CD14-positive monocyte (primary cell): Measurements from ENCODE around the gene TPP2. TPM values are rescaled to one million over a fixed set of nuclear protein-coding genes. Genes with fewer than 3 reads are reported as not detected.

Experiments
- DNase-seq, 3 donors: peaks; one replicate each; pipeline ENCODE4 v3.0.0-alpha.2; 2011 to 2022
- H2AFZ ChIP-seq: 2 replicates; pipeline ENCODE4 v1.6.0; 2012; ENCODE audit warnings: mild to moderate bottlenecking, low read depth, low read length, inconsistent platforms; ENCODE audit not compliant: insufficient read depth, poor library complexity, severe bottlenecking
- H3K27ac ChIP-seq, 2 donors: 1 replicate in 1 of 2; 2 replicates in 1 of 2; pipeline ENCODE4 v1.5.1; 2012 to 2013; ENCODE audit warnings: low read length in 2 of 2, control low read depth in 1 of 2, inconsistent platforms in 1 of 2, low read depth in 1 of 2, mild to moderate bottlenecking in 1 of 2
- H3K27me3 ChIP-seq, 2 donors: one replicate each; pipeline versions ENCODE4 v1.6.0 to v1.6.1; 2011 to 2013; ENCODE audit warnings: low read length in 2 of 2; ENCODE audit not compliant: control insufficient read depth in 2 of 2, insufficient read depth in 2 of 2
- H3K36me3 ChIP-seq, 2 donors: replicated peaks in 1 of 2; 1 replicate in 1 of 2; 2 replicates in 1 of 2; pipeline versions ENCODE4 v1.5.1 to v1.6.1; 2012 to 2013; ENCODE audit warnings: low read length in 2 of 2, control low read depth in 1 of 2, inconsistent platforms in 1 of 2, mild to moderate bottlenecking in 1 of 2; ENCODE audit not compliant: insufficient read depth in 2 of 2, control insufficient read depth in 1 of 2
- H3K4me1 ChIP-seq, 2 donors: 1 replicate in 1 of 2; 2 replicates in 1 of 2; pipeline versions ENCODE4 v1.5.1 to v1.6.1; 2012 to 2013; ENCODE audit warnings: low read length in 2 of 2, control low read depth in 1 of 2, inconsistent platforms in 1 of 2, mild to moderate bottlenecking in 1 of 2, moderate library complexity in 1 of 2; ENCODE audit not compliant: insufficient read depth in 2 of 2, control insufficient read depth in 1 of 2
- H3K4me2 ChIP-seq: replicated peaks from 2 replicates; pipeline ENCODE3; 2012; ENCODE audit warnings: low read length, moderate library complexity, mild to moderate bottlenecking; ENCODE audit not compliant: poor library complexity, severe bottlenecking; ENCODE audit errors: extremely low read depth
- H3K4me3 ChIP-seq, 3 experiments: fragments of 200-600 bp in 1 of 3; sonication (generic) in 1 of 3; replicated peaks in 1 of 3; 1 replicate in 2 of 3; 2 replicates in 1 of 3; pipeline ENCODE4 v1.5.1; 2011 to 2013; ENCODE audit warnings: low read length in 3 of 3, mild to moderate bottlenecking in 3 of 3, control low read depth in 2 of 3, low read depth in 2 of 3, inconsistent platforms in 1 of 3, moderate library complexity in 1 of 3
- H3K79me2 ChIP-seq: 2 replicates; pipeline ENCODE4 v1.6.0; 2012; ENCODE audit warnings: mild to moderate bottlenecking, control low read depth, inconsistent platforms, low read length, moderate library complexity; ENCODE audit not compliant: insufficient read depth
- H3K9ac ChIP-seq: 2 replicates; pipeline ENCODE4 v1.6.0; 2017; ENCODE audit warnings: low read length, mild to moderate bottlenecking; ENCODE audit not compliant: insufficient read depth, poor library complexity, severe bottlenecking
- H3K9me3 ChIP-seq, 2 donors: replicated peaks in 1 of 2; 1 replicate in 1 of 2; 2 replicates in 1 of 2; pipeline versions ENCODE4 v1.5.1 to v1.6.1; 2012 to 2013; ENCODE audit warnings: low read length in 2 of 2, control low read depth in 1 of 2; ENCODE audit not compliant: control insufficient read depth in 1 of 2, insufficient read depth in 1 of 2
- H4K20me1 ChIP-seq: 2 replicates; pipeline ENCODE4 v1.6.0; 2012; ENCODE audit warnings: mild to moderate bottlenecking, low read length, control low read depth, moderate library complexity; ENCODE audit not compliant: insufficient read depth
- H3K27ac Mint-ChIP-seq, 7 donors: one replicate each; pipeline ENCODE4 v1.8.0; 2020; ENCODE audit warnings: mild to moderate bottlenecking in 7 of 7, mixed read lengths in 7 of 7, moderate library complexity in 6 of 7, inconsistent platforms in 2 of 7
- H3K27me3 Mint-ChIP-seq, 3 donors: one replicate each; pipeline ENCODE4 v1.8.0; 2021 to 2022; ENCODE audit warnings: low read depth in 3 of 3, mild to moderate bottlenecking in 3 of 3, mixed read lengths in 3 of 3, moderate library complexity in 3 of 3, inconsistent platforms in 1 of 3
- H3K36me3 Mint-ChIP-seq, 2 donors: one replicate each; pipeline ENCODE4 v1.8.0; 2020; ENCODE audit warnings: mixed read lengths in 2 of 2, inconsistent platforms in 1 of 2, mild to moderate bottlenecking in 1 of 2
- H3K4me1 Mint-ChIP-seq: one replicate; pipeline ENCODE4 v1.8.0; 2020; ENCODE audit warnings: mild to moderate bottlenecking, mixed read lengths
- H3K4me3 Mint-ChIP-seq, 2 donors: one replicate each; pipeline ENCODE4 v1.8.0; 2020; ENCODE audit warnings: mild to moderate bottlenecking in 2 of 2, mixed read lengths in 2 of 2, moderate library complexity in 1 of 2
- H3K9me3 Mint-ChIP-seq, 7 donors: one replicate each; pipeline ENCODE4 v1.8.0; 2020 to 2022; ENCODE audit warnings: mixed read lengths in 7 of 7, mild to moderate bottlenecking in 6 of 7, moderate library complexity in 6 of 7, inconsistent platforms in 2 of 7
- WGBS: methylation state at CpG from one replicate; pipeline ENCODE4 v1.1.5; 2013; ENCODE audit warnings: missing lambda C conversion rate; ENCODE audit not compliant: insufficient coverage; 5-methylcytosine and 5-hydroxymethylcytosine counted together
- intact Hi-C, 2 donors: fragments of 100-400 bp; cut with micrococcal nuclease; formaldehyde crosslinking; loops; one replicate each; pipeline versions ENCODE4 v1.15.0 to v1.15.1; 2023
- polyA plus RNA-seq, 3 donors: library from polyadenylated mRNA; depleted of rRNA in 1 of 3; unstranded in 2 of 3; stranded (reverse) in 1 of 3; fragments of 300-500 nt in 2 of 3; fragments of >200 nt in 1 of 3; fragmentation: Illumina TruSeq in 2 of 3; gene quantifications; 1 replicate in 2 of 3; 2 replicates in 1 of 3; pipeline ENCODE4 v1.2.3, GENCODE V29; 2012 to 2021
- TF ChIP-seq, protein P1 (sequence below): fragments of 200-600 bp; IDR thresholded peaks from one replicate; pipeline ENCODE4 v1.8.0; 2022; ENCODE audit warnings: antibody characterized with exemption, mild to moderate bottlenecking

The TPP2 gene
- polyA plus RNA-seq, 3 donors = 18.0 to 39.7 (median 26.0) TPM

DNA sequence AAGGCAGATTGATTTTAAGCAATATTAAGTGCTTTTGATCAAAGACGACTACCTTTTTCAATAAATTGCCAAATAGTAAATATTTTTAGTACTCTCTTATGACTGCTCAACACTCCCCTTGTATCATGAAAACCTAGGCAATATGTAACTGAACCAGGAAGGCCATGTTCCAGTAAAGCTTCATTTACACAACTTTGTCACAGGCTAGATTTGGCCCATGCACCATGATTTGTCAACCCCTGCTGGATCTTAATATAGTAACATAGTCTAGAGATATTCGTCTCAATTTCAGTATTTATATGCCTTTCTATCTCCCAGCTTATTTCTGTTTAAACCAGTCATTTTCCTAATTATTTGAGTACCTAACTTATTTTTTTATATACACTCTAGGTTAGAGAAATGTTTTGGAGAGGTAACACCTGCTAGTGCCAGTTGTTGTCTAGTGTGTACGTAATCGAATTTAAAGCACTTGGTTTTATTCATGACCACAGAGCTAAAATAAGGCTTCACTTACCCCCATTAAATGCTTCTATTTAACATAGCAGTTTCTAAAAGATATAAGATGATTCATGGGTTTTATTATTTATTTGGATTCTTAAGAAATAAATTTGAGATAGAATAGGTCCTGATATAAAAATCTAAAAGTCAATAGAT is 21.0 kb downstream of the TPP2 start:
- Histone ChIP-seq H3K27ac (peak overlapping the region in 1 of 2 donors; percentile 4), H3K4me1 (no peaks in the 10 kb centered on the region), H4K20me1 (peaks cover 61% of the 10 kb centered on the region), H3K4me2 (no peak overlapping the region), H3K27me3 (no peaks in the 10 kb centered on the region), H2AFZ (no peak overlapping the region), H3K9ac (no peak overlapping the region), H3K36me3 (peaks cover 72 to 100% of the 10 kb centered on the region in 2 donors), H3K4me3 (no peak overlapping the region), H3K9me3 (no peaks in the 10 kb centered on the region), H3K79me2 (peaks cover 18% of the 10 kb centered on the region)
- Mint-ChIP-seq H3K27ac (no peak overlapping the region), H3K9me3 (no peaks in the 10 kb centered on the region), H3K4me1 (no peaks in the 10 kb centered on the region), H3K27me3 (no peaks in the 10 kb centered on the region), H3K36me3 (peaks cover 66 to 79% of the 10 kb centered on the region in 2 donors), H3K4me3 (no peak overlapping the region)
- no CpG with 5 or more reads among the region's 4 CpGs for WGBS
- intact Hi-C loops = loop anchor here in 1 of 2 donors (5.0 kb wide), 1 partner anchor 36 kb away; no protein-coding TSS in a partner anchor
- TF ChIP-seq, protein P1, sequence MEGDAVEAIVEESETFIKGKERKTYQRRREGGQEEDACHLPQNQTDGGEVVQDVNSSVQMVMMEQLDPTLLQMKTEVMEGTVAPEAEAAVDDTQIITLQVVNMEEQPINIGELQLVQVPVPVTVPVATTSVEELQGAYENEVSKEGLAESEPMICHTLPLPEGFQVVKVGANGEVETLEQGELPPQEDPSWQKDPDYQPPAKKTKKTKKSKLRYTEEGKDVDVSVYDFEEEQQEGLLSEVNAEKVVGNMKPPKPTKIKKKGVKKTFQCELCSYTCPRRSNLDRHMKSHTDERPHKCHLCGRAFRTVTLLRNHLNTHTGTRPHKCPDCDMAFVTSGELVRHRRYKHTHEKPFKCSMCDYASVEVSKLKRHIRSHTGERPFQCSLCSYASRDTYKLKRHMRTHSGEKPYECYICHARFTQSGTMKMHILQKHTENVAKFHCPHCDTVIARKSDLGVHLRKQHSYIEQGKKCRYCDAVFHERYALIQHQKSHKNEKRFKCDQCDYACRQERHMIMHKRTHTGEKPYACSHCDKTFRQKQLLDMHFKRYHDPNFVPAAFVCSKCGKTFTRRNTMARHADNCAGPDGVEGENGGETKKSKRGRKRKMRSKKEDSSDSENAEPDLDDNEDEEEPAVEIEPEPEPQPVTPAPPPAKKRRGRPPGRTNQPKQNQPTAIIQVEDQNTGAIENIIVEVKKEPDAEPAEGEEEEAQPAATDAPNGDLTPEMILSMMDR = no peak
- no peak for DNase-seq

DNA sequence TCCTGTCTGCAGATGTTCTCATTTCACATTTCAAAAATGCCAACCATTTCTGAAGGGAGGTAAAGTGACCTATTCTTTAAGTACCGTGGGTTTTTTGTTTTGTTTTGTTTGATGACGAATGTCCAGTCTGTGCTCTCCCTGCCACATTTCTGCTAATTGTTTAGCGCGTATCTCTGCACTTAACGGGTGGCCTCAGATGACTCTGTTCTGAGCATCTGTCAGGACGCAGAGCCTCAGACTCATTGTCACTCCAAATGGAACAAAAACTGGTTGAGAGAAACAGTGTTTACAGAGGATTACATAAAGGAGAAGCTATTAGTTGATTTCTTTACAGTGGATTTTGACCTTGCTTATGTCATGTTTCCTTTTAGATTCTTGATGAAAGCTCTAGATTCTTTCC is 23.7 kb downstream of the TPP2 start:
- Histone ChIP-seq H3K36me3 (peaks cover 84 to 95% of the 10 kb centered on the region in 2 donors), H3K4me2 (no peak overlapping the region), H4K20me1 (peaks cover 44% of the 10 kb centered on the region), H3K79me2 (no peaks in the 10 kb centered on the region), H3K9me3 (no peaks in the 10 kb centered on the region), H3K27ac (no peak overlapping the region), H3K4me1 (no peaks in the 10 kb centered on the region), H3K9ac (no peak overlapping the region), H3K27me3 (no peaks in the 10 kb centered on the region), H3K4me3 (no peak overlapping the region), H2AFZ (no peak overlapping the region)
- intact Hi-C loops = no loop called here
- Mint-ChIP-seq H3K4me1 (no peaks in the 10 kb centered on the region), H3K9me3 (no peaks in the 10 kb centered on the region), H3K36me3 (peaks cover 67 to 91% of the 10 kb centered on the region in 2 donors), H3K4me3 (no peak overlapping the region), H3K27ac (peak overlapping the region in 1 of 7 donors; percentile 57), H3K27me3 (no peaks in the 10 kb centered on the region)
- DNase-seq = no peak
- TF ChIP-seq, protein P1 = no peak
- WGBS = 91% methylated on average over 6 of the region's 6 CpGs
